RKO (cell line): Measurements from ENCODE around the gene RGS11.
A peak's percentile ranks its signal among the peaks of the same experiment; 100 is the strongest.

Experiments
- DNase-seq: peaks from one replicate; pipeline ENCODE4 v3.0.0-alpha.2; 2016; ENCODE audit warnings: low spot score

Gene RGS11

GRCh38 chr16:229731-230281 lies 45.9 kb downstream of the RGS11 start:
- DNase-seq: peak; percentile 21

- DNase-seq: peak; percentile 86
These were observed 46.7 kb downstream of the RGS11 start, which contains the start of gene LUC7L for GRCh38 chr16:228852-229730. Gene LUC7L, minus strand, starts transcription at chr16:229449. Its CDS starts 110 bp downstream, at chr16:229339.

GRCh38 chr16:228151-228851 lies 47.4 kb downstream of the RGS11 start:
- DNase-seq: peak; percentile 40

GRCh38 chr16:220021-220420 lies 55.7 kb downstream of the RGS11 start:
- no peak for DNase-seq
